HuH-7.5 (cell line): ENCODE data around the gene NEU4.
"Not testable (repeated sequence)": the region's sequence is repeated elsewhere in the genome, so short reads cannot be mapped to it uniquely, and the experiment has no call there.

Source experiments
- DNase-seq: peaks from one replicate; pipeline ENCODE4 v3.0.0; 2011; ENCODE audit warnings: low spot score

NEU4 gene

GRCh38 chr2:241813644-241814392 lies 4.8 kb downstream of the NEU4 start:
- peak; percentile 10 for DNase-seq

GRCh38 chr2:241814393-241814642 lies 5.3 kb downstream of the NEU4 start:
- no peak for DNase-seq

GRCh38 chr2:241814643-241815476 lies 5.9 kb downstream of the NEU4 start:
- DNase-seq = peak; percentile 7

- no peak for DNase-seq
Measured at GRCh38 chr2:241815477-241816430, 6.8 kb downstream of the NEU4 start.

GRCh38 chr2:241816431-241817121 lies 7.6 kb downstream of the NEU4 start:
- no peak for DNase-seq

- peak; percentile 10 for DNase-seq
Measured at GRCh38 chr2:241817126-241817820, 8.3 kb downstream of the NEU4 start.

- DNase-seq = not testable (repeated sequence)
Measured at GRCh38 chr2:241817821-241818215, 8.8 kb downstream of the NEU4 start.

GRCh38 chr2:241818229-241818942 lies 9.4 kb downstream of the NEU4 start:
- no peak for DNase-seq

- DNase-seq = peak; percentile 10
Measured at GRCh38 chr2:241818943-241819270, 9.9 kb downstream of the NEU4 start.

GRCh38 chr2:241819947-241820624 lies 11.1 kb downstream of the NEU4 start:
- not testable (repeated sequence) for DNase-seq

GRCh38 chr2:241820625-241821384 lies 11.8 kb downstream of the NEU4 start:
- DNase-seq = no peak

- DNase-seq = no peak
Measured at GRCh38 chr2:241821460-241822263, 12.7 kb downstream of the NEU4 start.

GRCh38 chr2:241822264-241822623 lies 13.3 kb downstream of the NEU4 start:
- no peak for DNase-seq

GRCh38 chr2:241823531-241824437 lies 14.8 kb downstream of the NEU4 start:
- DNase-seq = not testable (repeated sequence)

GRCh38 chr2:241827394-241827793 lies 18.4 kb downstream of the NEU4 start:
- no peak for DNase-seq

- no peak for DNase-seq
Measured at GRCh38 chr2:241833101-241833663, 24.2 kb downstream of the NEU4 start.
